ENCODE results near the gene NDEL1. TPM values are rescaled to one million over a fixed set of nuclear protein-coding genes. Genes with fewer than 3 reads are reported as not detected.
"Not testable (repeated sequence)": the region's sequence is repeated elsewhere in the genome, so short reads cannot be mapped to it uniquely, and the experiment has no call there.

NDEL1 gene
- total and polyA plus RNA-seq, 3 experiments from 2014 or later: 50.6 to 66.6 (median 57.1) TPM

DNA sequence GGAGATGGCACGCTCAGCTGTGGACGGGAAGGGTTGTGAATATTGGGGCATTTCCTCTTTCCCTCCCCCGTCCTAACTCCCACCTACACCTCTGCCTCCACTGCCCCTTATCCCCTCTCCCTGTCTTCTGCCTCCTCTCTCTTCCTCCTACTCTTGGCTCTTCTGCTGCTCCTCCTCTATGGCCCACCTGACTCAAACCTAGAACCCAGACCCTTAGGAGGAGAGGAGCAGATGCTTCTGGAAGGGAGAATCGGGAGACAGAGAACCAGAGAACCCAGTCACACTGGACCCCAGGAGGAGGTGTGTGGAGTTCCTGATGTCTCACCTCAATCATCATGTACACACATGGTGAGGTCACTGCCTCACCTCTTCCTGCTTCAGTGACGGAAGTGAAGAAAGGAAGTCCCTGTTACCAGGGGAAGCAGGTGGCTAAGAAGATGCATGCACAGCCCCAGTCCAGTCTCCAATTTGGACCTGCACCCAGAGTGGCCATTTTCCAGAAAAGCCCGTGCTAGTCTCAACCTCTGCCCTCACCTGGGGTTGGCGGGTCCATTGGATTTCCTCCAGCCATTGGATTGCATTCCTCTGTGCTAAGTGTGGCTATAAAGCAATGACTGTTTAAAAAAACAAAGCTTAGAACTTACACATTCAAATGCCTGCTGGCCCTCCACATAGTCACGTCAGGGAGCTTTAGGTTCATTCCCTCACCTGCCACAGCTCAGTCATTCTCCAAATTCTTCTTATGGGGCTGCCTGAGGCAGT is 42.0 kb upstream of the NDEL1 start:
- H3K27ac ChIP-seq (ENCODE audit: low read depth, low read length): peak overlapping the region; percentile 13
- peak in 4 of 5 donors; percentile 33 to 69 (median 58) for DNase-seq
- H3K36me3 ChIP-seq (ENCODE audit: insufficient read depth, low read length): no peaks in the 10 kb centered on the region
- Mint-ChIP-seq H3K27me3 (peaks cover 8 to 15% of the 10 kb centered on the region in 2 donors), H3K4me3 (peak overlapping the region in 5 of 7 donors; percentile 34 to 83 (median 64)), H3K27ac (peak overlapping the region; percentile 71 to 100 (median 93)), H3K4me1 (peaks cover 15 to 27% (median 20%) of the 10 kb centered on the region in 3 donors), H3K36me3 (no peaks in the 10 kb centered on the region), H3K9me3 (no peaks in the 10 kb centered on the region)
- no peak overlapping the region for H3K4me3 ChIP-seq (ENCODE audit: low read length)
- H3K27me3 ChIP-seq (ENCODE audit: insufficient read depth, low read length, poor library complexity, severe bottlenecking): peaks cover 5% of the 10 kb centered on the region
- peaks cover 15% of the 10 kb centered on the region for H3K4me1 ChIP-seq (ENCODE audit: insufficient read depth, low read length)
- H3K9me3 ChIP-seq (ENCODE audit: low read length): no peaks in the 10 kb centered on the region
- POLR2A ChIA-PET: interaction anchor here (0.9 to 1.0 kb wide), 2 partner anchors 10 kb away, joined by 3 to 5 read pairs; no protein-coding TSS in a partner anchor
- CTCF ChIA-PET: interaction anchor here (0.7 to 4.8 kb wide), 4 partner anchors 10 to 353 kb away, joined by 3 to 21 read pairs (median 10); no protein-coding TSS in a partner anchor

DNA sequence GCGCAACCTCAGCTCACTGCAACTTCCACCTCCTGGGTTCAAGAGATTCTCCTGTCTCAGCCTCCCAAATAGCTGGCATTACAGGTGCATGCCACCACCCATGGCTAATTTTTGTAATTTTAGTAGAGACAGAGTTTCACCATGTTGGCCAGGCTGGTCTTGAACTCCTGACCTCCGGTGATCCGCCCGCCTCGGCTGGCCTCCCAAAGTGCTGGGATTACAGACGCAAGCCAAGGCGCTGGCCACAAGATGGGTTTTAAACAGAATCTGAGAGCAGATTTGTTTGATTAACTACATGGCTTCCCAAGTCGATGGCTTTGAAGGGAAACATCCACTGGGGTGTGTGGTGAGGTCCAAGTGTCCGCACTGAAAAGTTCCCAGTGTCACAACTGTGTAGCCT is 41.2 kb upstream of the NDEL1 start:
- DNase-seq; H3K4me3 Mint-ChIP-seq; H3K36me3 ChIP-seq (ENCODE audit: insufficient read depth, low read length); H3K27ac ChIP-seq (ENCODE audit: low read depth, low read length); H3K36me3 Mint-ChIP-seq; H3K9me3 Mint-ChIP-seq; H3K9me3 ChIP-seq (ENCODE audit: low read length); H3K27me3 ChIP-seq (ENCODE audit: insufficient read depth, low read length, poor library complexity, severe bottlenecking); H3K4me3 ChIP-seq (ENCODE audit: low read length): not testable (repeated sequence)
- peak overlapping the region in 5 of 8 donors; percentile 52 to 100 (median 91) for H3K27ac Mint-ChIP-seq
- H3K27me3 Mint-ChIP-seq: peaks cover 8 to 20% of the 10 kb centered on the region in 2 donors
- ChIA-PET POLR2A (interaction anchor here (1.0 kb wide), 1 partner anchor 11 kb away, joined by 5 read pairs; no protein-coding TSS in a partner anchor), CTCF (interaction anchor here (0.6 to 4.8 kb wide), 5 partner anchors 11 to 352 kb away, joined by 3 to 21 read pairs (median 4); no protein-coding TSS in a partner anchor)
- peaks cover 13 to 22% (median 15%) of the 10 kb centered on the region in 3 donors for H3K4me1 Mint-ChIP-seq
- H3K4me1 ChIP-seq (ENCODE audit: insufficient read depth, low read length): peaks cover 15% of the 10 kb centered on the region

DNA sequence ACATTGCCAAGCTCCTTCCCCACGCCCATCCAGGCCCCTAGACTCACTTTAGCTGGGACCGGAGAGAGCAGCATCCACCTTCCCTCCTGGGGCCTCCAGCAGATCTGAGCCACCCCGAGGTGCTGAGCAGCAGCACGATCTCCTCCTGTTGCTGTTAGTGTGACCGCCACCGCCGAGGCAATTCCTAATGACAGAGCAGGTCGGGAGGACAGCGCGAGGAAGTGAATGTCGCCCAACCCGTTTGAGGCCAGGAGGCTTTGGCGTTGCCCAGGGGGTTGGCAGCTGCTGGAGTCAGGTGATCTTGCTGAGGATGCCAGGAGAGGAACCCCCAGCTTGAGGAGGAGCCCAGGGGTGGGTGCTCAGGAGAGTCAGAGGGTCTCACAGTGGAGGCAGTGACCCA is 38.0 kb upstream of the NDEL1 start, which contains the start of gene RNF222:
RNF222 (minus strand) TSS at position 192 of the 400 bp plus-strand sequence. CDS start 4,366 bp downstream, outside the sequence.
- Histone ChIP-seq H3K4me3 (ENCODE audit: low read length) (no peak within 1 kb of the TSS), H3K27me3 (ENCODE audit: insufficient read depth, low read length, poor library complexity, severe bottlenecking) (peaks cover 14% of the 10 kb centered on the region), H3K9me3 (ENCODE audit: low read length) (no peaks in the 10 kb centered on the region), H3K4me1 (ENCODE audit: insufficient read depth, low read length) (peaks cover 15% of the 10 kb centered on the region), H3K36me3 (ENCODE audit: insufficient read depth, low read length) (no peaks in the 10 kb centered on the region), H3K27ac (ENCODE audit: low read depth, low read length) (no peak within 1 kb of the TSS)
- DNase-seq: no peak
- Mint-ChIP-seq H3K36me3 (no peaks in the 10 kb centered on the region), H3K4me1 (peaks cover 10 to 19% (median 10%) of the 10 kb centered on the region in 3 donors), H3K9me3 (no peaks in the 10 kb centered on the region), H3K27ac (no peak within 1 kb of the TSS), H3K27me3 (peaks cover 12 to 44% of the 10 kb centered on the region in 2 donors), H3K4me3 (no peak within 1 kb of the TSS)
- CTCF ChIA-PET: no interaction called here
- POLR2A ChIA-PET: no interaction called here

DNA sequence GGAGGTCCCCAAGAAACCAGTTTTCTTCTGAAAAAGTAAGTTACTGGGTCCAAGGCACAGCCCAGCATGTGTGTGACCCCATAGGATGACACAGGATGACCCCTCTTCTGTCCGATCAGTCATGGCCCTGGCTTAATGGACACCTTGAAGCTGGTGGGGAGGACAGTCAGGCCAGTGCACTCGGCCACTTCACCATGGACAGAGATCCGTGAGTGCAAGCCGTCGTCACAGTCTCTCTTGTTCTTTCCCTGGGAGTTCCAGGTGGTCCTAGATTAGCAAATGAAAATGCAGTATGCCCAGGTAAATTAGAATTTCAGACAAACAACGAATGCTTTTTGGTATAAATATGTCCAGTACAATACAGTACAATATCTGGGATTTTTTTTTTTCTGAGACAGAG is 36.7 kb upstream of the NDEL1 start:
- Histone ChIP-seq H3K4me3 (ENCODE audit: low read length) (no peak overlapping the region), H3K9me3 (ENCODE audit: low read length) (no peaks in the 10 kb centered on the region), H3K4me1 (ENCODE audit: insufficient read depth, low read length) (peaks cover 5% of the 10 kb centered on the region), H3K27ac (ENCODE audit: low read depth, low read length) (no peak overlapping the region), H3K36me3 (ENCODE audit: insufficient read depth, low read length) (no peaks in the 10 kb centered on the region), H3K27me3 (ENCODE audit: insufficient read depth, low read length, poor library complexity, severe bottlenecking) (peaks cover 14% of the 10 kb centered on the region)
- Mint-ChIP-seq H3K27ac (no peak overlapping the region), H3K27me3 (peaks cover 16 to 51% of the 10 kb centered on the region in 2 donors), H3K4me1 (peaks cover 2 to 10% (median 3%) of the 10 kb centered on the region in 3 donors), H3K36me3 (no peaks in the 10 kb centered on the region), H3K9me3 (no peaks in the 10 kb centered on the region), H3K4me3 (no peak overlapping the region)
- no peak for DNase-seq
- ChIA-PET CTCF (no interaction called here), POLR2A (no interaction called here)

DNA sequence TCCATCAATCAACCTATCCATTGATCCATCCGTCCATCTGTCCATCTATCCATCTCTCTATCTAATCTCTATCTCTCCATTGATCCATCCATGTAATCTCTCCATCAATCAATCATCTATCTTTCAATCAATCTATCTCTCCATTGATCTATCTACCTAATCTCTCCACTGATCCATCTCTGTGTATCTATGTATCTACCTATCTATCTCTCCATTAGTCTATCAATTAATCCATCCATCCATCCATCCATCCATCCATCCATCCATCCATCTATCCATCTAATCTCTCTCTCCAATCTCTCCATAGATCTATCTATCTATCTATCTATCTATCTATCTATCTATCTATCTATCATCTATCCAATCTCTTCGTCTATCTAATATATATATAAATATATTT is 34.6 kb upstream of the NDEL1 start:
- Mint-ChIP-seq H3K4me1 (no peaks in the 10 kb centered on the region), H3K27ac (peak overlapping the region in 1 of 8 donors; percentile 53), H3K27me3 (peaks cover 14 to 57% of the 10 kb centered on the region in 2 donors), H3K9me3 (no peaks in the 10 kb centered on the region), H3K36me3 (no peaks in the 10 kb centered on the region), H3K4me3 (no peak overlapping the region)
- no peak for DNase-seq
- Histone ChIP-seq H3K9me3 (ENCODE audit: low read length) (no peaks in the 10 kb centered on the region), H3K36me3 (ENCODE audit: insufficient read depth, low read length) (no peaks in the 10 kb centered on the region), H3K4me3 (ENCODE audit: low read length) (no peak overlapping the region), H3K27ac (ENCODE audit: low read depth, low read length) (no peak overlapping the region), H3K4me1 (ENCODE audit: insufficient read depth, low read length) (no peaks in the 10 kb centered on the region), H3K27me3 (ENCODE audit: insufficient read depth, low read length, poor library complexity, severe bottlenecking) (peaks cover 14% of the 10 kb centered on the region)
- POLR2A ChIA-PET: no interaction called here
- CTCF ChIA-PET: interaction anchor here (1.5 kb wide), 1 partner anchor 17 kb away, joined by 3 read pairs; no protein-coding TSS in a partner anchor

DNA sequence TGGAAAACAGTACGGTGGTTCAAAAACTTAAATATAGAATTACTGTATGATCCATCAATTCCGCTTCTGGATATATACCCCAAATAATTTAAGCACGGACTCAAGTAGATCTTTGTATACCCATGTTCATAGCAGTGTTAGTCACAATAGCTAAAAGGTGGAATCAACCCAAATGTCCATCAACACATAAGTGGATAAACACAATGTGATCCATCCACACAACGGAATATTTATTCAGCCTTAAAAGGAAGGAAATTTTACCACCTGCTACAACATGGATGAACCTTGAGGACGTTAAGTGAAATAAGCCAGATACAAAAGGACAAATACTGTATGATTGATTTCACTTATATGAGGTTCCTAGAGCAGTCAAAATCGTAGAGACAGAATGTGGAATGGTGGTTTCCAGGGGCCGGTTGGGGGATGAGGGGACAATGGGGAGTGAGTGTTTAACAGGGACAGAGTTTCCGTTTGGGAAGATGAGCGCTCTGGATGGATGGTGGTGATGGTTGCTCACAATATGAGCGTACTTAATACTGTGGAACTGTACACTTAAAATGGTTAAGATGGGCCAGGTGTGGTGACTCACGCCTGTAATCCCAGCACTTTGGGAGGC is 32.7 kb upstream of the NDEL1 start:
- Histone ChIP-seq H3K4me3 (ENCODE audit: low read length) (no peak overlapping the region), H3K9me3 (ENCODE audit: low read length) (no peaks in the 10 kb centered on the region), H3K4me1 (ENCODE audit: insufficient read depth, low read length) (no peaks in the 10 kb centered on the region), H3K27ac (ENCODE audit: low read depth, low read length) (no peak overlapping the region), H3K36me3 (ENCODE audit: insufficient read depth, low read length) (no peaks in the 10 kb centered on the region), H3K27me3 (ENCODE audit: insufficient read depth, low read length, poor library complexity, severe bottlenecking) (peaks cover 10% of the 10 kb centered on the region)
- ChIA-PET CTCF (no interaction called here), POLR2A (no interaction called here)
- Mint-ChIP-seq H3K4me3 (no peak overlapping the region), H3K27me3 (peaks cover 16 to 52% of the 10 kb centered on the region in 2 donors), H3K4me1 (no peaks in the 10 kb centered on the region), H3K27ac (no peak overlapping the region), H3K9me3 (no peaks in the 10 kb centered on the region), H3K36me3 (no peaks in the 10 kb centered on the region)
- DNase-seq: no peak

DNA sequence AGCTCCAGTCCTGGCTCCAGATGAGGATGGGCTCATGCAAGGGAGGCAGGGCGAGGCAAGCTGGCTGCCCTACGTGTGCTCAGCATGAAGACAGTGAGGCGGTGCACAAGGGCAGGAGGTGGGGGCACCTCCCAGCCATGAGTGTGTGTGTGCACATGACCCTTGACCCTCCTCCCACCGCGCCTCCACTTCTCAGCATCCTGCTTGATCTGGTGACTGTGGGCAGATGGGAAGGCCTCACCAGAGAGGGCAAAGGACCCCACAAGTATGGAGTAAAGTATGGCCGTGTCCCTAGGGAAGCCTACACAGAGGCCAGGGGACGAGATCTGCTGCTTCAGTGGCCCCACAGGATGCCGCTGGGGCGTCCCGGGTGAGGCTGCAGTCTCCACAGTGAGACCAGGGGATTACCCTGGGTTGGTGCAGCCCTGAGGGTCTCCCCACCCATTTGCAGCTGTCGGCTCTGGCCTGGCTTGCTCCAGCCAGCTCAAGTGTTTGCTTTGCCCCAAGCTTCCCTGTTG is 30.1 kb upstream of the NDEL1 start:
- Histone ChIP-seq H3K4me3 (ENCODE audit: low read length) (no peak overlapping the region), H3K4me1 (ENCODE audit: insufficient read depth, low read length) (peaks cover 4% of the 10 kb centered on the region), H3K27ac (ENCODE audit: low read depth, low read length) (no peak overlapping the region), H3K36me3 (ENCODE audit: insufficient read depth, low read length) (no peaks in the 10 kb centered on the region), H3K9me3 (ENCODE audit: low read length) (no peaks in the 10 kb centered on the region), H3K27me3 (ENCODE audit: insufficient read depth, low read length, poor library complexity, severe bottlenecking) (peaks cover 4% of the 10 kb centered on the region)
- peaks cover 10 to 44% of the 10 kb centered on the region in 2 donors for H3K27me3 Mint-ChIP-seq
- no peak overlapping the region for H3K4me3 Mint-ChIP-seq
- no peak overlapping the region for H3K27ac Mint-ChIP-seq
- H3K4me1 Mint-ChIP-seq: peaks cover 2 to 7% (median 5%) of the 10 kb centered on the region in 3 donors
- DNase-seq: no peak
- CTCF ChIA-PET: no interaction called here
- no peaks in the 10 kb centered on the region for H3K36me3 Mint-ChIP-seq
- POLR2A ChIA-PET: no interaction called here
- no peaks in the 10 kb centered on the region for H3K9me3 Mint-ChIP-seq

DNA sequence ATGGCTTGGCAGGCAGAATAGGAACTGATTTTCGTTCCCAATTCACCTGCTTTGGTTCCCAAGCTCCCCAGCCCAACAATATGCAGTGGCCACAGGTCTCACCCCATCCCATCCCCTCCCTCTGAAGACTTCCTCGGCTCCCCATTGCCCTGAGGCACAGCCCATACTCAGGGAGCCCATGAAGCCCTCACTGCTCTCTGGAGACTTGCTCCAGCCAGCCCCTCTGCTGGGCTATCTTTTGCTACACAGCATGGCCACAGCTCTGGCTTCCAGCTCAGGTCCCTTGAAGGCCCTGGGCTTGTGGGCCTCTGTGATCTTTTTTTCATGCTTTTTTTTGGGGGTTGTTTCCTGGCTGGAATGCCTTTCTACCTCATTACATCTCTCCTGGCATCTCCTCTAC is 29.5 kb upstream of the NDEL1 start:
- Mint-ChIP-seq H3K27ac (peak overlapping the region in 1 of 8 donors; percentile 43), H3K9me3 (no peaks in the 10 kb centered on the region), H3K27me3 (peaks cover 7 to 37% of the 10 kb centered on the region in 2 donors), H3K4me3 (no peak overlapping the region), H3K4me1 (peaks cover 2 to 8% (median 5%) of the 10 kb centered on the region in 3 donors), H3K36me3 (no peaks in the 10 kb centered on the region)
- ChIA-PET POLR2A (no interaction called here), CTCF (no interaction called here)
- no peaks in the 10 kb centered on the region for H3K9me3 ChIP-seq (ENCODE audit: low read length)
- no peaks in the 10 kb centered on the region for H3K27me3 ChIP-seq (ENCODE audit: insufficient read depth, low read length, poor library complexity, severe bottlenecking)
- no peak overlapping the region for H3K27ac ChIP-seq (ENCODE audit: low read depth, low read length)
- H3K4me1 ChIP-seq (ENCODE audit: insufficient read depth, low read length): peaks cover 6% of the 10 kb centered on the region
- H3K4me3 ChIP-seq (ENCODE audit: low read length): no peak overlapping the region
- no peak for DNase-seq
- H3K36me3 ChIP-seq (ENCODE audit: insufficient read depth, low read length): no peaks in the 10 kb centered on the region

All from CD8-positive, alpha-beta memory T cell (primary cell).